Mucosa of descending colon (tissue), 3 donors: ENCODE measurements around the gene SPG21. TPM values are rescaled to one million over a fixed set of nuclear protein-coding genes. Genes with fewer than 3 reads are reported as not detected.

Source experiments
- ATAC-seq: fragments of 200-7000 bp; cut with Tn5 transposase; one replicate; pipeline ENCODE4 v1.9.1; 2020; ENCODE audit warnings: mild to moderate bottlenecking, moderate library complexity
- DNase-seq, 3 donors: peaks; one replicate each; pipeline ENCODE4 v3.0.0-alpha.2; 2020
- H3K36me3 ChIP-seq: fragments of 200-600 bp; one replicate; pipeline ENCODE4 v1.8.0; 2021; ENCODE audit warnings: low read depth, mild to moderate bottlenecking
- H3K4me1 ChIP-seq: fragments of 200-600 bp; one replicate; pipeline ENCODE4 v1.8.0; 2021; ENCODE audit warnings: low read depth, mild to moderate bottlenecking
- H3K4me3 ChIP-seq: fragments of 200-600 bp; one replicate; pipeline ENCODE4 v1.8.0; 2021; ENCODE audit warnings: mild to moderate bottlenecking
- H3K9me3 ChIP-seq: fragments of 200-600 bp; one replicate; pipeline ENCODE4 v1.8.0; 2021; ENCODE audit warnings: mild to moderate bottlenecking
- intact Hi-C, 2 donors: fragments of 100-400 bp; cut with DNase I in 1 of 2; cut with micrococcal nuclease in 1 of 2; formaldehyde crosslinking; loops; one replicate each; pipeline versions ENCODE4 v1.11.0 to v1.11.1; 2022; cut with DNase I, micrococcal nuclease
- total RNA-seq, 3 donors: library from RNA; stranded (reverse); fragmentation: NEBNext Ultra II Directional in 2 of 3; extraction: Animal tissue kit (Norgen Biotek cat#: 25700) in 2 of 3; gene quantifications; one replicate each; pipeline versions ENCODE4 v1.2.1 to v1.2.4, GENCODE V29; 2021 to 2023
- TF ChIP-seq, protein P1 (sequence below): fragments of 200-600 bp; IDR thresholded peaks from one replicate; pipeline ENCODE4 v1.8.0; 2022; ENCODE audit warnings: antibody characterized with exemption, mild to moderate bottlenecking
- donor health status: DM: no; HTN: no; CAD: no; lungs with moderate emphysema.
- donor health status: DM: no; HTN: no; CAD: no.
- donor health status: DM: no; HTN: yes; CAD: no.

Gene SPG21
- total RNA-seq, 3 donors from 2014 or later, result 60.9 to 90.6 (median 65.9) TPM

DNA sequence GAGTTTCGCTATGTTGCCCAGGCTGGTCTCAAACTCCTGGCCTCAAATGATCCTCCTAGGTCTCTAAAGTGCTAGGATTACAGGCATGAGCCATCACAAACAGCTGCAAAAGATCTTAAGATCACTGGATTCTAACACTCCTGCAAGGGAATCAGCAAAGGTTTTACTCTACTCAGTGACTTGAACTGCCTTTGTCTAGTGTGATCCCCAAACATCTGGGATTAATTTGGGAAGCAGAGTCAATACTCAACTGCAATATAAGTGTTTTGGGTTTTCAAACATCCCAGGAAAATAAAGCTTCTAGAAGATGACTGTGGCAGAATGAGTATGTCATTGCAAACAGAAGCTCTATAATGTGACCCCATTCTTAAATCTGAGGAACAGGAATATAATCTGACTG is 7.2 kb downstream of the SPG21 start:
- no peak for ATAC-seq
- intact Hi-C loops, result no loop called here
- DNase-seq, result no peak
- H3K4me3 ChIP-seq, result no peak overlapping the region
- H3K36me3 ChIP-seq, result no peaks in the 10 kb centered on the region
- H3K9me3 ChIP-seq, result no peaks in the 10 kb centered on the region
- peaks cover 4% of the 10 kb centered on the region for H3K4me1 ChIP-seq
- TF ChIP-seq, protein P1, sequence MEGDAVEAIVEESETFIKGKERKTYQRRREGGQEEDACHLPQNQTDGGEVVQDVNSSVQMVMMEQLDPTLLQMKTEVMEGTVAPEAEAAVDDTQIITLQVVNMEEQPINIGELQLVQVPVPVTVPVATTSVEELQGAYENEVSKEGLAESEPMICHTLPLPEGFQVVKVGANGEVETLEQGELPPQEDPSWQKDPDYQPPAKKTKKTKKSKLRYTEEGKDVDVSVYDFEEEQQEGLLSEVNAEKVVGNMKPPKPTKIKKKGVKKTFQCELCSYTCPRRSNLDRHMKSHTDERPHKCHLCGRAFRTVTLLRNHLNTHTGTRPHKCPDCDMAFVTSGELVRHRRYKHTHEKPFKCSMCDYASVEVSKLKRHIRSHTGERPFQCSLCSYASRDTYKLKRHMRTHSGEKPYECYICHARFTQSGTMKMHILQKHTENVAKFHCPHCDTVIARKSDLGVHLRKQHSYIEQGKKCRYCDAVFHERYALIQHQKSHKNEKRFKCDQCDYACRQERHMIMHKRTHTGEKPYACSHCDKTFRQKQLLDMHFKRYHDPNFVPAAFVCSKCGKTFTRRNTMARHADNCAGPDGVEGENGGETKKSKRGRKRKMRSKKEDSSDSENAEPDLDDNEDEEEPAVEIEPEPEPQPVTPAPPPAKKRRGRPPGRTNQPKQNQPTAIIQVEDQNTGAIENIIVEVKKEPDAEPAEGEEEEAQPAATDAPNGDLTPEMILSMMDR, result no peak

DNA sequence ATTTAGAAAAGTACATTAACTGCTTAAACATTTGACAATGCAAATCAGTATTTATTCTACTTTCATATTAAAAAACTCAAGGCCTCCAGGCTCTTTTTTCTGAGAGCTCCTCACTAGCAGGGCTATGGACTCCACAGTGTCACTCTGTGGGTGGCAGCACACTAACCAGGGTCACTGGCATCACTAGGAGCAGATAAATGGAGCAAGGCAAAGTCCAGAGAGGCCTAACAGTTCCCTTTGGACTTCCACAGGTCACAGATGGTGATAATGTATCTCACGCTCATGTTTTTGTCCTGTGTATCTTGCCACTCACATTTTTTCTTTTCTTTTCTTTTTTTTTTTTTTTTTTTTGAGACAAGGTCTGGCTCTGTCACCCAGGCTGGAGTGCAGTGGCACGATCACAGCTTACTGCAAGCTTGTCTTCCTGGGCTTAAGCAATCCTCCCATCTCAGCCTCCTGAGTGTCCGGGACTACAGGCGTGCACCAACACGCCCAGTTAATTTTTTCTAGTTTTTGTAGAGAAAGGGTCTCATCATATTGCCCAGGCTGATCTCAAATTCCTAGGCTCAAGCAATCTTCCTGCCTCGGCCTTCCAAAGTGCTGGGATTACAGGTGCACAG is 7.8 kb downstream of the SPG21 start:
- peaks cover 4% of the 10 kb centered on the region for H3K4me1 ChIP-seq
- intact Hi-C loops, result no loop called here
- ATAC-seq (no peak), DNase-seq (no peak)
- H3K36me3 ChIP-seq, result no peaks in the 10 kb centered on the region
- no peak overlapping the region for H3K4me3 ChIP-seq
- TF ChIP-seq, protein P1, result no peak
- H3K9me3 ChIP-seq, result no peaks in the 10 kb centered on the region

DNA sequence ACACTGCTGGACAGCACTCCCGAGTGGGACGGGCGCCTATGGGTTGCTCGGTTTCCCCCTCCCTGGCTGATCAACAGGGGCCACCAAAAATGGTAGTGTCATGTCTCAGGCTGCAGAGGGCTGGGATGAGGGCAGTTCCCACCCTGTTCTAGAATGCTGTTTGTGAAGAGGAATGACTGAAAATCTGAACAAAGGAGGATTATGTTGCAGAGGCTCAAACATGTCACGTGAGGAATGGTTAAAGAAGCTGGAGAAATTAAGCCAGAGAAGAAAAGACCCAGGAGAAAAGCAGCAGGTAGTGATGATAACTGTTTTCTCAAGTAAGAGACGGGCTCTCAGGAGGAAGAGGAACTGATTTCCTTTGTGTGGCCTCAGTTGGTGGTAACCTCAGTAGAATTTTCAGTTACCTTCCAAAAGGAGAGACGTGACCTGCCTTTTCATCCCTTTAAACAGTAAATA is 10.4 kb downstream of the SPG21 start:
- TF ChIP-seq, protein P1, result no peak
- no peaks in the 10 kb centered on the region for H3K36me3 ChIP-seq
- no peak for DNase-seq
- no peak for ATAC-seq
- no peaks in the 10 kb centered on the region for H3K4me1 ChIP-seq
- H3K9me3 ChIP-seq, result no peaks in the 10 kb centered on the region
- no peak overlapping the region for H3K4me3 ChIP-seq
- intact Hi-C loops, result no loop called here

DNA sequence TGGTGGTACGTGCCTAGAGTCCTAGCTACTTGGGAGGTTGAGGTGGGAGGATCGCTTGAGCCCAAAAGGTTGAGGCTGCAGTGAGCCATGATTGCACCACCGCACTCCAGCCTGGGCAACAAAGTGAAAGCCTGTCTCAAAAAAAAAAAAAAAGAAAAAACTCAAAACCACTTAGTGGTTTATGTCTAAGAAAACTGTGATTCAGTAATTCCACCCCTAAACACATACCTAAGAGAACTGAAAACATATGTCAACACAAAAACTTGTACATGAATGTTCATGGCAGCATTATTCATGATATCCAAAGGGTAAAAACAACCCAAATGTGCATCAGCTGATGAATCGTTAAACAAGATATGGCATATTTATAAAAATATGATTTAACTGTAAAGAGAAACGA is 14.3 kb downstream of the SPG21 start:
- H3K4me3 ChIP-seq, result no peak overlapping the region
- H3K4me1 ChIP-seq, result no peaks in the 10 kb centered on the region
- DNase-seq (no peak), ATAC-seq (no peak)
- intact Hi-C loops, result no loop called here
- no peaks in the 10 kb centered on the region for H3K9me3 ChIP-seq
- TF ChIP-seq, protein P1, result no peak
- no peaks in the 10 kb centered on the region for H3K36me3 ChIP-seq

DNA sequence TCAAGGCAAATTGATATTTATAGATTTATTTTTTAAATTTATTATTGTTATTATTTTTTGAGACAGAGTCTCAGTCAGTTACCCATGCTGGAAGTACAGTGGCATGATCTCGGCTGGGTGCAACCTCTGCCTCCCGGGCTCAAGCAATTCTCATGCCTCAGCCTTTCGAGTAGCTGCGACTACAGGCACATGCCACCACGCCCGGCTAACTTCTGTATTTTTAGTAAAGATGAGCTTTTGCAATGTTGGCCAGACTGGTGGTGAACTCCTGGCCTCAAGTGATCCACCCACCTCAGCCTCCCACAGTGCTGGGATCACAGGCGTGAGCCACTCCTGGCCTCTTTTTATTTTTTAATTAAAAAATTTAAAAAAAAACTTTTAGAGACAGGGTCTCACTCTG is 19.0 kb downstream of the SPG21 start:
- TF ChIP-seq, protein P1, result no peak
- intact Hi-C loops, result no loop called here
- Histone ChIP-seq H3K9me3 (no peaks in the 10 kb centered on the region), H3K4me3 (no peak overlapping the region), H3K36me3 (no peaks in the 10 kb centered on the region), H3K4me1 (no peaks in the 10 kb centered on the region)
- DNase-seq, result no peak
- ATAC-seq, result no peak

DNA sequence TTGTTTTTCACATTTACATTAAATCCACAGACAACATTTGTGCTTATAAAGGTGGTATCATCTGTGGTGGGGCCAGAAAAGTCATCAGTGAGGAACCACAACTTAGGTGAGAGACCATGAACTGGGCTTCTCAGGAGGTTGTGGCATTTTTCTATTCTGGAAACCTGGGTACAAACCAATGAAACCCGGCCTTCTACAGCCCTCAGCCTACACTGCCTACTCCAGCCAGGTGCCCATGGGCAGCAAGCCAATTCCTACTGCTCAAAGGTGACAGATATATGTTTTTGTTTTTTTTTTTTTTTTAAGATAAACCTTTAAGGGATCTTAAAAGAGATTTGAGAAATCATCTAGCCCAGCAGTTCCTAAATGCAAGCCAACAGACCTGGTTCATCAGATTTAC is 20.3 kb downstream of the SPG21 start:
- Histone ChIP-seq H3K4me1 (no peaks in the 10 kb centered on the region), H3K4me3 (no peak overlapping the region), H3K36me3 (no peaks in the 10 kb centered on the region), H3K9me3 (no peaks in the 10 kb centered on the region)
- TF ChIP-seq, protein P1, result no peak
- intact Hi-C loops, result no loop called here
- DNase-seq (no peak), ATAC-seq (no peak)
